ENCODE measurements around the gene MACF1.

Gene MACF1

DNA sequence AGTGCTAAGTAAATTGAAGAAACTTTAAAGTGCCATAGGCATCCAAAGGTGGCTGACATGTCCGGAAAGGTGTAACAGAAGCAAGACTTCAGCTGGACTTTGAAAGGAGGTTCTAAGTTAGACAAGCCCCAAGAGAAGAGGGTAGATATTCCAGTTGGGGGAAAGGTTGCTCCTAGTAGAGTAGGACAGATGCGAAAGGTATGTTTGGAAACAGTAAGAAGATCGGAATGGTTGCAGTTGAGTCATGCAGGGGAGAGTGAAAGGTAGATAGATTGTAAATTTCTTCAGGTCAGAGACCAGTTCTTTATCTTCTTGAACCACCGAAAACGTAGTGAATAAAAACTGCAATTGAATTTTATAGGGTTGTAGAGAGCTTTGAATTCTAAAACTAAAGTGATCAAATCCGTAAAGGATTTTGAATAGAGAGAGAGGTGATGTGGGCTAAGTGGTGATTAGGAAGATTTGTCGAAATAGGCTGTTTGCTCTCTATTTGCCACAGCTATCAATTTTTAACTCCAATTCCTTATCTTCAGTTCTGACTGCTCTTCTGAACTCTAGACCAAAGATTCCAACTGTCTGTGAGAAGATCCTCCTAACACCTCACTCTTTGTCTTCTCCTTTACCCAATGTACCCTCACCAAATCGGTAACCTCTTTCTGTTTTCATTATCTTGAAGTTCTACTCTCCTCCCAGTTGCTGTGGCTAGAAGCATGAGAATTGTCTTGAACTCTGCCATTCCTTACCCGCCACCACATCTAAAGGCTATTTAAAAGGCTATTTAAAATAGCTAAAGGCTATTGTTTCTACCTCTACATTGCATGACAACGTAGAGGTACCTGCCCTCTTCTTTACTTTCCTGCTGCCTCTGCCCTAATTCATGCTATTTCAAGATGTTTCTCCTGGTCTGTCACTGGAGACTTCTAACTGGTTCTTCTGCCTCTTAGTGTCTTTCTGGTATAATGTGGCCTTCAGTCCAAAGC lies 16.7 kb downstream of the MACF1 start:
- TF ChIP-seq, protein P1, sequence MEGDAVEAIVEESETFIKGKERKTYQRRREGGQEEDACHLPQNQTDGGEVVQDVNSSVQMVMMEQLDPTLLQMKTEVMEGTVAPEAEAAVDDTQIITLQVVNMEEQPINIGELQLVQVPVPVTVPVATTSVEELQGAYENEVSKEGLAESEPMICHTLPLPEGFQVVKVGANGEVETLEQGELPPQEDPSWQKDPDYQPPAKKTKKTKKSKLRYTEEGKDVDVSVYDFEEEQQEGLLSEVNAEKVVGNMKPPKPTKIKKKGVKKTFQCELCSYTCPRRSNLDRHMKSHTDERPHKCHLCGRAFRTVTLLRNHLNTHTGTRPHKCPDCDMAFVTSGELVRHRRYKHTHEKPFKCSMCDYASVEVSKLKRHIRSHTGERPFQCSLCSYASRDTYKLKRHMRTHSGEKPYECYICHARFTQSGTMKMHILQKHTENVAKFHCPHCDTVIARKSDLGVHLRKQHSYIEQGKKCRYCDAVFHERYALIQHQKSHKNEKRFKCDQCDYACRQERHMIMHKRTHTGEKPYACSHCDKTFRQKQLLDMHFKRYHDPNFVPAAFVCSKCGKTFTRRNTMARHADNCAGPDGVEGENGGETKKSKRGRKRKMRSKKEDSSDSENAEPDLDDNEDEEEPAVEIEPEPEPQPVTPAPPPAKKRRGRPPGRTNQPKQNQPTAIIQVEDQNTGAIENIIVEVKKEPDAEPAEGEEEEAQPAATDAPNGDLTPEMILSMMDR (IDR thresholded peaks at IDR 0.05; ENCODE audit: borderline replicate concordance, control extremely low read depth, extremely low read depth, insufficient read depth, missing control alignments): no peak
- in situ Hi-C loops (cut with MboI; ENCODE audit: low sequenced_read_pairs, unreplicated experiment): no loop called here
- no peak for DNase-seq (ENCODE audit: low spot score)

DNA sequence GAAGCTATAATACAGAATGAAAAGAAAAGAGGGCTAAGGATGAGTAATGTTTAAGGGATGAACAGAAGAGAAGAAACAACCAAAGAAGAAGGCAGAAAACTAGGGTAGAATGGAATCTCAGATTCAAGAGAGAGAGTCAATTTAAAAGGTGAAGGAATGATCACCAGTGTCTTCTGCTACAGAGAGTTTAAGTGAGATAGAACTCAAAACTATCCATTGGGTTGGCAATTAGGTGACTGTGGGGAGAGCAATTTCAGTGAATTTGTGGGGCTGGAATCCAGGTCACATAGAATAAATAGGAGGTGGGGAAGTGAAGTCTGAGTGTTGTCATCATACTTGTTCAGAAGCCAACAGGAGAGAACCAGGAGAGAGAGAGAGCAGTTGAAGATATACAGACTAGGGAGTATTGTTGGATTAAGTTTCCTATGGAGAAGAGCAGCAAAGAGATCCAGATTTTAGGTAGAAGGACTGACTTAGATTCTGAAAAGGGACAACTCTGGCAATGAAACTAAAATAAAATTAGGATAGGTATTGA lies 19.9 kb downstream of the MACF1 start:
- DNase-seq (ENCODE audit: low spot score): no peak
- TF ChIP-seq, protein P1 (IDR thresholded peaks at IDR 0.05; ENCODE audit: borderline replicate concordance, control extremely low read depth, extremely low read depth, insufficient read depth, missing control alignments): no peak
- in situ Hi-C loops (cut with MboI; ENCODE audit: low sequenced_read_pairs, unreplicated experiment): no loop called here

DNA sequence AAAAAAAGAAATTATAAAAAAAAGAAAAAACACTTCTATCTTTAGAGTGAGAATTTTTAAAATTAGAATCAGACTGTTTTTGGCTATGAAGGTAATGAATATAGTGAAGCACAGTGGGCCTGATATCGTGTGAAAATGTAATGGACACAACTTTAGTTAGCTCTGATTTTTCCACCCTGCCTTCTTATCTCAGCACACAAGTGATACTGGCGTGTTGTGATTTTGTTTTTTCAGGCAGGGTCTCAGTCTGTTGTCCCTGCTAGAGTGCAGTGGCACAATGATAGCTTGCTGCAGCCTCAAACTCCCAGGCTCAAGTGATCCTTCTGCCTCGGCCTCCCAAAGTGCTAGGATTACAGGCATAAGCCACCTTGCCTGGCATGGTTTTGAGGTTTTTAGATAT lies 22.3 kb downstream of the MACF1 start:
- no peak for DNase-seq (ENCODE audit: low spot score)
- in situ Hi-C loops (cut with MboI; ENCODE audit: low sequenced_read_pairs, unreplicated experiment): no loop called here
- TF ChIP-seq, protein P1 (IDR thresholded peaks at IDR 0.05; ENCODE audit: borderline replicate concordance, control extremely low read depth, extremely low read depth, insufficient read depth, missing control alignments): no peak

DNA sequence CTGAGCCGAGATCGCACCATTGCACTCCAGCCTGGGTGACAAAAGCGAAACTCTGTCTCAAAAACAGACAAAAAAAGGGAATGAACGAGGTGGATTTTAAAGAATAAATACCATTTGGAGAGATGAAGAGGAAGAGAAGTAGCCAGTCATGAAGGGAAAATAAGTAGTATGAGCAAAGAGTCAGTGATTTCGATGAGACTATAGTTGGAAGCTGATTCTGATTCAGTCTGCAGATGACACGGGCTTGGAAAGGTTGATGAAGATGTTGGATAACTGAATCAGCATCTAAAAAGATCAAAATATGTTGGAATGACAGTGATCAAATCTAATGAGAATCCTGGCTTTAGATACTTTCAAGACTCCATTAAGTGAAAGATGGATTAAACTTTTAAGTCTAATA lies 23.8 kb downstream of the MACF1 start:
- TF ChIP-seq, protein P1 (IDR thresholded peaks at IDR 0.05; ENCODE audit: borderline replicate concordance, control extremely low read depth, extremely low read depth, insufficient read depth, missing control alignments): no peak
- in situ Hi-C loops (cut with MboI; ENCODE audit: low sequenced_read_pairs, unreplicated experiment): no loop called here
- no peak for DNase-seq (ENCODE audit: low spot score)

DNA sequence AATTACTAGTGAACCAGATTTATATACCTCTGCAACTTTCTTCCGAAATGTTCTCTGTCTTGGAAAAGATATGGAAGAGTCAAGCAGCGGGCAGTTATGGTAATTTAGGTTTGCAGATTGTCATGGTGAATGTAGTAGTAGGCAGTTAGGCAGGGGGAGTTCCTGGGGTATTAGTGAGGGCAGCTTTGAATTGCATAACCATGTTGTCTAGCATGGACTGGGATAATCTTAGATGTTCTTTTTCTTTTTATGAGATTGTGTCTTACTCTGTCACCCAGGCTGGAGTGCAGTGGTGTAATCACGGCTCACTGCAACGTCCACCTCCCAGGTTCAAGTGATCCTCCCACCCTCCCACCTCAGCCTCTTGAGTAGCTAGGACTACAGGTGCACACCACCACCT lies 25.0 kb downstream of the MACF1 start:
- DNase-seq (ENCODE audit: low spot score): no peak
- in situ Hi-C loops (cut with MboI; ENCODE audit: low sequenced_read_pairs, unreplicated experiment): no loop called here
- TF ChIP-seq, protein P1 (IDR thresholded peaks at IDR 0.05; ENCODE audit: borderline replicate concordance, control extremely low read depth, extremely low read depth, insufficient read depth, missing control alignments): no peak

DNA sequence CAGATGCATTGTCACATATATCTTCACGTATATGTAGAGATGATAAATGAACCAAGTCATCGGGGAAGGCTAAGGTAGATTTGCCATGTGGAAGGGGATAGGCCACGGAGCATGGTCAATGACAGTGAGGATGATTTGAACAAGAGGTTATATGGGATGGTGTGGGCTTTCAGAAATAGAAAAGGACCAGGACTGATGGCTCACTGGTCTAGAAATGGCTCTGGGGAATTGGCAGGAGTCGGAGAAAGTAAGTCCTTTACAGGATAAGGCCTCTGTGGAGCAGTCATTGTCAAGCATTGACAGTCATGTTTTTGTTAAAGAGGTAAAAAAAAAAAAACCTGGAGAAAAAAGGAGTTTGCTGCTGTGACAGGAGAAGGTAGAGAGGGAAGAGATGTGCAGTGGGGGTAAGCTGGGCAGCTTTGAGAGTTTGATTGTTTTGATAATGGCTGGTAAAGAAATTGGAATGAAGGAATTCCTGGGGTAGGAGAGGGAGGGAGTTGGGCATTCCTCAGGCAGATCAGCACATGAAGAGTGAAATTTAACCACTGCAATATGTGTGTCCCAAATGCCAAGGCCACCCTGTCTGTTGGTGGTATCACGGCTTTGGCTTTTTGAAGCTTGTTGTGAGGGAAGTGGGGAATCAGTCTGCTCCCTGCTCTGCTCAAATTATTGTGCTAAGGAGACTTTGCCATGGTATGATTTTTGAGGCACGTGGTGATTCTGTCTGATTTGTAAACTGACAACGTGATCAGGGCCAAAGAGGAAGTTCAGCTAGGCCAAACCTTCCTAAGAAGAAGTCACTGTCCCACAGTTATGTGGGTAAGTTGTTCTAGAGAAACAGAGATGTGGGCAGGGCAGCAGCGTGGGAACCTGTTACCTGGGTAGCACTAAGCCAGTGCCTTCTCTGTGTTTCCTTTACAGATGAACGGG lies 26.0 kb downstream of the MACF1 start:
- peak; percentile 49 for DNase-seq (ENCODE audit: low spot score)
- in situ Hi-C loops (cut with MboI; ENCODE audit: low sequenced_read_pairs, unreplicated experiment): no loop called here
- TF ChIP-seq, protein P1 (IDR thresholded peaks at IDR 0.05; ENCODE audit: borderline replicate concordance, control extremely low read depth, extremely low read depth, insufficient read depth, missing control alignments): no peak

Measured in GM13976 (cell line).